Articular chondrocyte of knee joint (primary cell): ENCODE data around the gene INTS2. TPM values are rescaled to one million over a fixed set of nuclear protein-coding genes. Genes with fewer than 3 reads are reported as not detected.

Experiments used
- small RNA-seq: library from RNA; depleted of rRNA; stranded (forward); fragments of <200 nt; gene quantifications from one replicate; pipeline ENCODE3, GENCODE V24; 2012
- total RNA-seq: library from RNA; depleted of rRNA; stranded (reverse); fragments of >200 nt; gene quantifications from 2 replicates; pipeline ENCODE4 v1.2.3, GENCODE V29; 2012

The INTS2 gene, protein sequence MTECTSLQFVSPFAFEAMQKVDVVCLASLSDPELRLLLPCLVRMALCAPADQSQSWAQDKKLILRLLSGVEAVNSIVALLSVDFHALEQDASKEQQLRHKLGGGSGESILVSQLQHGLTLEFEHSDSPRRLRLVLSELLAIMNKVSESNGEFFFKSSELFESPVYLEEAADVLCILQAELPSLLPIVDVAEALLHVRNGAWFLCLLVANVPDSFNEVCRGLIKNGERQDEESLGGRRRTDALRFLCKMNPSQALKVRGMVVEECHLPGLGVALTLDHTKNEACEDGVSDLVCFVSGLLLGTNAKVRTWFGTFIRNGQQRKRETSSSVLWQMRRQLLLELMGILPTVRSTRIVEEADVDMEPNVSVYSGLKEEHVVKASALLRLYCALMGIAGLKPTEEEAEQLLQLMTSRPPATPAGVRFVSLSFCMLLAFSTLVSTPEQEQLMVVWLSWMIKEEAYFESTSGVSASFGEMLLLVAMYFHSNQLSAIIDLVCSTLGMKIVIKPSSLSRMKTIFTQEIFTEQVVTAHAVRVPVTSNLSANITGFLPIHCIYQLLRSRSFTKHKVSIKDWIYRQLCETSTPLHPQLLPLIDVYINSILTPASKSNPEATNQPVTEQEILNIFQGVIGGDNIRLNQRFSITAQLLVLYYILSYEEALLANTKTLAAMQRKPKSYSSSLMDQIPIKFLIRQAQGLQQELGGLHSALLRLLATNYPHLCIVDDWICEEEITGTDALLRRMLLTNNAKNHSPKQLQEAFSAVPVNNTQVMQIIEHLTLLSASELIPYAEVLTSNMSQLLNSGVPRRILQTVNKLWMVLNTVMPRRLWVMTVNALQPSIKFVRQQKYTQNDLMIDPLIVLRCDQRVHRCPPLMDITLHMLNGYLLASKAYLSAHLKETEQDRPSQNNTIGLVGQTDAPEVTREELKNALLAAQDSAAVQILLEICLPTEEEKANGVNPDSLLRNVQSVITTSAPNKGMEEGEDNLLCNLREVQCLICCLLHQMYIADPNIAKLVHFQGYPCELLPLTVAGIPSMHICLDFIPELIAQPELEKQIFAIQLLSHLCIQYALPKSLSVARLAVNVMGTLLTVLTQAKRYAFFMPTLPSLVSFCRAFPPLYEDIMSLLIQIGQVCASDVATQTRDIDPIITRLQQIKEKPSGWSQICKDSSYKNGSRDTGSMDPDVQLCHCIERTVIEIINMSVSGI
- total RNA-seq = 15.7 and 16.2 TPM in 2 replicates

DNA sequence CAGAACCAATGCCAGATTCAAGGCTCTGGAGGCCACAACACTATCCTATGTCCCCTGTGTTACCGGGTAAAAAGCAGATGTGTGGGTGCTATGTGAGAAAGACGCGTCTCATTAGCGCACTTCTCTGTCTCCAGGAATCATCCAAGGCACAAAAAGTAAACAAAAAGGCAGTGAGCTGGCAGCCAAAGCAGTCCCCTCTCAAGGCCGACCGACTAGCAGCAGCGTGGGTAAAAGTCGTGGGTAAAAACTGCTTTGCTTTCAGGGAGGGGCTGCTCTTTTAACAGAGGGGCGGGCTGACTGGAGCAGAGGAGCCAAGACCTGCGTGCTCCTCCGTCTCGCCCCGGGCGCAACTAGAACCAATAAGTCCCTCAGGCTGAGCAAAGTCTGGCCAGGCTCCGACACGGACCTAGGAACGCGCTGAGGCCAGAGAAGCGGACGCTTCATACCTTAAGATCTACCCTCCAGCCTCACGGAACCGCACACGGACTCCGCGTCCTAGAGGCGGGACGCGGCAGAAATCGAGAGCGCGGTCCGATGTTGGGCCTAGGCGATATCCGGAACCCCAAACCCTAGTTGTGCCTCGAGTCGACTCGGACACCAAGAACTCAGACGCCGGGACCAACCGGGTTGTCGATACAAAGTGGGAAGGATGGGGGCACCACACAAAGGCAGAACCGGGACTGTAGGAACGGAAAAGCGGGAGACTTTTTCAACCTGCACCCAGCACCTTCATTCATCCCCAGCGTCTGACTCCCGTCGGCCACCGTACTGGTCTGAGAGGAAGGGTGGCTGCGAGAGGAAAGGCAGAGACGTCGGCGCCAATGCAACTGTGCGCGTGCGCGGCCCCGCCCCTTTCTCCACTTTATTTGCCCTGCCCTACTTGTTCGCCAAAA is at the start of gene INTS2:
TSS of gene INTS2 (minus strand) at position 775 of the 893 bp plus-strand sequence. CDS start 1,338 bp downstream, outside the sequence.

DNA sequence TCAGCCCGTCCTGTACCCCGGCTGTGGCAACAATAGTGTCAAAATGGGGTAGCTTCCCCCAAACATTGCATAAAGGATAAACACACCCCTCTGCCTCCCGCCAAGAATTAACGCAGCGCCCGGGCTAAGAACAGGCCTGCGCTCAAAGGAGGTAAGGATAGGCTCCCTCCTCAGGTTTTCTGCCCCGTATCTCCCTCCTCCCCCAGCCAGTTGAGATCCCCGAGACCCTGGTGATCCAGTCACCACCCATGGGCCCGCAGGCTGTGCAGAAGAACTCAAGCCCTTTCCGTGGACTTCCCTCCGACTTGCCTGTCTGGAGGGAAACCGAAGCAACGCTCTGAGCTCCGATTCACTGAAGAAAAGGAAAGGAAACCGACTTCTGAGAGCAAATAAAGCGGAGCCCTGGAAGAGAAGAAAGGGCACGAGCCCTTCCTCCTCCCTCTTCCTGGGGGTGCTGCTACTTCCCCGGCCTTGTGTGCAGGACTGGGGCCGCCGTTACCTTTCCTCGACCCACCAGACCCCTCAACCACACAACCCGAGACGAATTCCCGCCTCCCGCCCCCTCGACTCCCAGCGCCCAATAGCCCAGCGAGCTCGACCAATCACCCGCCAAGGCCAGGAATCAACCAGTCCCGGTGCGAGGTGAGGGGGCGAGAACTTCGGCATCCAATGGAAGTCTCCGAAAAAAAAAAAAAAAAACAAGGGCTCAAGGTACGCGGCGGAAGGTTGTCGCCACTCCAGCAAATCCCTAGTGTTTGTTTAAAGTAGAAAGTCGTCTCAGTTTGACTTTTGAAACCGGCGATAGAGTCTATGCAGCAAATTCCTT is 64.6 kb downstream of the INTS2 start, which contains the start of gene BRIP1:
TSS of gene BRIP1 (minus strand) at position 554 of the 826 bp plus-strand sequence. CDS start 1,989 bp downstream, outside the sequence.

Small RNA genes within 50 kb of the gene (small RNA-seq; reads per million reads assigned to genes)
- not detected for gene RF00019

Other genes starting within 250 kb of the INTS2 start
- gene BRIP1, start 64.5 kb downstream of the INTS2 start, total RNA-seq = 6.3 and 9.5 TPM in 2 replicates
- 88.3 and 95.8 TPM in 2 replicates for gene MED13, start 137.3 kb upstream of the INTS2 start, total RNA-seq